Measurements from ENCODE around the gene CATSPERD.
"Not testable (repeated sequence)": the region's sequence is repeated elsewhere in the genome, so short reads cannot be mapped to it uniquely, and the experiment has no call there.

The CATSPERD gene

GRCh38 chr19:5697022-5697889, 23.2 kb upstream of the CATSPERD start:
- DNase-seq (ENCODE audit: low read depth), result no peak

GRCh38 chr19:5697890-5698634, 22.4 kb upstream of the CATSPERD start:
- DNase-seq (ENCODE audit: low read depth), result no peak

GRCh38 chr19:5698635-5699422, 21.6 kb upstream of the CATSPERD start:
- no peak for DNase-seq (ENCODE audit: low read depth)

- no peak for DNase-seq (ENCODE audit: low read depth)
Observed at GRCh38 chr19:5700455-5701092, 19.9 kb upstream of the CATSPERD start.

- not testable (repeated sequence) for DNase-seq (ENCODE audit: low read depth)
Observed at GRCh38 chr19:5702053-5702410, 18.4 kb upstream of the CATSPERD start.

GRCh38 chr19:5703819-5704818, 16.3 kb upstream of the CATSPERD start:
- DNase-seq (ENCODE audit: low read depth), result no peak

GRCh38 chr19:5705552-5705951, 14.9 kb upstream of the CATSPERD start:
- no peak for DNase-seq (ENCODE audit: low read depth)

- DNase-seq (ENCODE audit: low read depth), result no peak
Observed at GRCh38 chr19:5706876-5707573, 13.4 kb upstream of the CATSPERD start.

- DNase-seq (ENCODE audit: low read depth), result no peak
Observed at GRCh38 chr19:5707576-5708575, 12.6 kb upstream of the CATSPERD start.

- no peak for DNase-seq (ENCODE audit: low read depth)
Observed at GRCh38 chr19:5711025-5711424, 9.4 kb upstream of the CATSPERD start.

GRCh38 chr19:5711713-5712161, 8.7 kb upstream of the CATSPERD start:
- no peak for DNase-seq (ENCODE audit: low read depth)

- DNase-seq (ENCODE audit: low read depth), result no peak
Observed at GRCh38 chr19:5713228-5713627, 7.2 kb upstream of the CATSPERD start.

- DNase-seq (ENCODE audit: low read depth), result no peak
Observed at GRCh38 chr19:5714816-5715215, 5.6 kb upstream of the CATSPERD start.

- DNase-seq (ENCODE audit: low read depth), result no peak
Observed at GRCh38 chr19:5717215-5717935, 3.1 kb upstream of the CATSPERD start.

GRCh38 chr19:5718037-5718578, 2.3 kb upstream of the CATSPERD start:
- DNase-seq (ENCODE audit: low read depth), result no peak

- DNase-seq (ENCODE audit: low read depth), result peak; percentile 64
Observed at GRCh38 chr19:5718579-5719273, 1.7 kb upstream of the CATSPERD start.

GRCh38 chr19:5719274-5719960, 1.0 kb upstream of the CATSPERD start:
- no peak for DNase-seq (ENCODE audit: low read depth)
